Activated T-cell treated with anti-CD3 and anti-CD28 coated beads for 4 hours (primary cell): Measurements from ENCODE around the gene ADGRE1.
A peak's percentile ranks its signal among the peaks of the same experiment; 100 is the strongest.

Experiments
- DNase-seq: peaks from one replicate; pipeline ENCODE4 v3.0.0-alpha.2; 2020

The ADGRE1 gene

DNA sequence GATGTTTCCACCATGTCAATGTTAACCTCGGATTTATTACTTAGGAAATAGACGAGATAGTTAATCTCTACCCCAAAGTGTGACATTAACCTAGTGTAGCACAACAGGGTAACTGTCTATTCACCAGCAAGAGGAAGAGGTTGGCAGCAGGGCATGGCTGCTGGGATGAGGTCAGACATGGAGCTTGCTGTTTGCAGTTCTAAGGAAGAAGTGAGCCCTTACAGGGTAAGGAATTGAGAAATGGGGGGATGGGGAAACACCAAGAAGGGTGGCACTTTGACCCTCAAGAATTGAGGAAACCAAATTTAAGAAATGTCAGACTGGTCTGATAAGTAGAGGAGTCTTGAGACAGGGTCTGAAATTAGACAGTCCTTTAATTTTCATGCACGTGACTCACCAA lies 71.4 kb downstream of the ADGRE1 start:
- no peak for DNase-seq

GRCh38 chr19:6963244-6963852 lies 76.0 kb downstream of the ADGRE1 start:
- DNase-seq = no peak

- DNase-seq = peak; percentile 34
Observed at GRCh38 chr19:6963937-6964336, 76.6 kb downstream of the ADGRE1 start.

DNA sequence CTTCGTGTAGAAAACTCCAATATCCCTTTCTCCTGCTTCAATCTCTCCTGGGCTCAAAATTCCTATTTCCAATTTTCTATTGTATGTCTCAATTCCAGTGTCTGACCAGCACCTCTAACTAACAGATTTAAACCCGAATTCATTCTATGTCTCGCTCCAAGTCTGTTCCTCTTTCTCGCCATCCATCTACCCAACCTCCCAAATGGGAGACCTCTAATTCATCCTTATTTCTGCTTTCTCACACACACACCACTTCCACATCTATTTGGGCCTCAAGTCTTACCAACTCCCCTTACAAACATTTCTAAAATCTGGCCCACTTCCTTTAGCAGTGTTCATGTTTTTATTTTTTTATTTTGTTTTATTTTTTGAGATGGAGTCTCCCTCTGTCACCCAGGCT lies 80.6 kb downstream of the ADGRE1 start:
- DNase-seq = no peak

GRCh38 chr19:6969490-6969889 lies 82.1 kb downstream of the ADGRE1 start:
- DNase-seq = no peak

- no peak for DNase-seq
Observed at GRCh38 chr19:6970021-6970420, 82.6 kb downstream of the ADGRE1 start.

- no peak for DNase-seq
Observed at GRCh38 chr19:6970443-6970842, 83.1 kb downstream of the ADGRE1 start.

- no peak for DNase-seq
Observed at GRCh38 chr19:6971366-6971765, 84.0 kb downstream of the ADGRE1 start.

GRCh38 chr19:6976197-6976596 lies 88.8 kb downstream of the ADGRE1 start:
- DNase-seq = no peak

GRCh38 chr19:6979399-6979798 lies 92.0 kb downstream of the ADGRE1 start:
- no peak for DNase-seq

GRCh38 chr19:6983448-6983847 lies 96.1 kb downstream of the ADGRE1 start:
- no peak for DNase-seq

DNA sequence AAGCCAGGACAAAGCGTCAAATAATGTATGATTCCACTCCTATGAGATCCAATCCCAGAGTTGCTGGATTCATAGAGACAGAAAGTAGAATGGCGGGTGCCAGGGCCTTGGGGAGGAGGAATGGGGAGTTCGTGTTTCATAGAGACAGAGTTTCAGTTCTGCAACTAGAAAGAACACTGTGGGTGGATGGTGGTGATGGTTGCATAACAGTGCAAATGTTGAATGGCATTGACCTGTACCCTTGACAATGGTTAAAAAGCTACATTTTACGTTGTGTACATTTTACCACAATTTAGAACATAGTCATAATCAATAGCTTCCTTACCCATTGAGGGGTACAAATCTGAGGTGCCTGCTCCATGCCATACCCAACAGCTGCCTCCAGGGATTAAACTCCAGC lies 100.5 kb downstream of the ADGRE1 start:
- DNase-seq = no peak

- DNase-seq = no peak
Observed at GRCh38 chr19:6988257-6988656, 100.9 kb downstream of the ADGRE1 start.
